ENCODE measurements around the gene KBTBD7. TPM values are rescaled to one million over a fixed set of nuclear protein-coding genes. Genes with fewer than 3 reads are reported as not detected.
A peak's percentile ranks its signal among the peaks of the same experiment; 100 is the strongest.

KBTBD7 gene
- total and polyA plus RNA-seq, 12 donors: 1.6 to 7.6 (median 5.3) TPM

DNA sequence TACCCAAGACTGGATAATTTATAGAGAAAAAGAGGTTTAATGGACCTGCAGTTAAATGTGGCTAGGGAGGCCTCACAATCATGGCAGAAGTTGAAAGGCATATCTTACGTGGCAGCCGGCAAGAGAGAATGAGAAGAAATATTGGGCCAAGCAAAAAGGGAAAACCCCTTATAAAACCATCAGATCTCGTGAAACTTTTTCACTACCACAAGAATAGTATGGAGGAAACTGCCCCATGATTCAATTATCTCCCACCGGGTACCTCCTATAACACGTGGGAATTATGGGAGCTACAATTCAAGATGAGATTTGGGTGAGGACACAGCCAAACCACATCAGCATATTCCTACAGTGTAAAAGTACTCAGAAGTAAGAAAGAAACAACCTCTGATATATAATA is 4.7 kb upstream of the KBTBD7 start:
- H3K9me3 ChIP-seq: no peaks in the 10 kb centered on the region
- no peak overlapping the region for H3K27ac ChIP-seq
- H3K36me3 ChIP-seq: no peaks in the 10 kb centered on the region
- H3K4me1 ChIP-seq: no peaks in the 10 kb centered on the region
- DNase-seq: no peak
- intact Hi-C loops (cut with DNase I): loop anchor here in 5 of 10 donors (5.0 to 10.0 kb wide), 4 partner anchors 64 to 134 kb away; partner anchors contain the start of genes KBTBD6 (in 3 of the 5) and WBP4 (in 1 of the 5)
- no peak overlapping the region for H3K4me3 ChIP-seq
- TF ChIP-seq, protein P1, sequence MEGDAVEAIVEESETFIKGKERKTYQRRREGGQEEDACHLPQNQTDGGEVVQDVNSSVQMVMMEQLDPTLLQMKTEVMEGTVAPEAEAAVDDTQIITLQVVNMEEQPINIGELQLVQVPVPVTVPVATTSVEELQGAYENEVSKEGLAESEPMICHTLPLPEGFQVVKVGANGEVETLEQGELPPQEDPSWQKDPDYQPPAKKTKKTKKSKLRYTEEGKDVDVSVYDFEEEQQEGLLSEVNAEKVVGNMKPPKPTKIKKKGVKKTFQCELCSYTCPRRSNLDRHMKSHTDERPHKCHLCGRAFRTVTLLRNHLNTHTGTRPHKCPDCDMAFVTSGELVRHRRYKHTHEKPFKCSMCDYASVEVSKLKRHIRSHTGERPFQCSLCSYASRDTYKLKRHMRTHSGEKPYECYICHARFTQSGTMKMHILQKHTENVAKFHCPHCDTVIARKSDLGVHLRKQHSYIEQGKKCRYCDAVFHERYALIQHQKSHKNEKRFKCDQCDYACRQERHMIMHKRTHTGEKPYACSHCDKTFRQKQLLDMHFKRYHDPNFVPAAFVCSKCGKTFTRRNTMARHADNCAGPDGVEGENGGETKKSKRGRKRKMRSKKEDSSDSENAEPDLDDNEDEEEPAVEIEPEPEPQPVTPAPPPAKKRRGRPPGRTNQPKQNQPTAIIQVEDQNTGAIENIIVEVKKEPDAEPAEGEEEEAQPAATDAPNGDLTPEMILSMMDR (IDR thresholded peaks at IDR 0.05): no peak
- 79 to 84% methylated on average over 5 of the region's 5 CpGs for WGBS, 2 donors
- no peaks in the 10 kb centered on the region for H3K27me3 ChIP-seq
- ATAC-seq: no peak

DNA sequence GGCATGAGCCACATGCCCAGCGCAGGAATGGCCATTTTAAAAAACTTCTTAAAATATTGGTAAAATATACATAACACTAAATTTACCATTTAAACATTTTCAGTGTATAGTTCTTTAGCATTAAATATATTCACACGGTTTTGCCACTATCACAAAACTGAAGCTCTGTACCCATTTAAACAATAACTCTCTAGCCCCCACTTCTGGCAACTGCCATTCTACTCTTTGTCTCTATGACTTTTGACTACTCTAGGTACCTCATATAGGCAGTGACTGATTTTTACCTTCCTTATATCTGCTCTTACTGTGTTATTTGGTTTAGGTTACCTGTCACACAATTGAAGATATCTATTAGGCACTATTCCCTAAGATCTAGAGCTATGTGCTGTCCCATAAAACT is 2.3 kb upstream of the KBTBD7 start:
- Histone ChIP-seq H3K4me1 (peaks cover 2 to 20% (median 14%) of the 10 kb centered on the region in 9 donors), H3K36me3 (peaks cover 0 to 12% (median 0%) of the 10 kb centered on the region in 9 donors), H3K27ac (no peak overlapping the region), H3K4me3 (no peak overlapping the region), H3K27me3 (no peaks in the 10 kb centered on the region), H3K9me3 (no peaks in the 10 kb centered on the region)
- 77% methylated on average over 2 of the region's 2 CpGs for WGBS, 2 donors
- ATAC-seq (no peak), DNase-seq (no peak)
- TF ChIP-seq, protein P1 (IDR thresholded peaks at IDR 0.05): peak in 2 of 9 donors; percentile 10 to 31
- intact Hi-C loops (cut with DNase I): loop anchor here in 5 of 10 donors (5.0 to 10.0 kb wide), 4 partner anchors 62 to 132 kb away; partner anchors contain the start of genes KBTBD6 (in 3 of the 5) and WBP4 (in 1 of the 5)

DNA sequence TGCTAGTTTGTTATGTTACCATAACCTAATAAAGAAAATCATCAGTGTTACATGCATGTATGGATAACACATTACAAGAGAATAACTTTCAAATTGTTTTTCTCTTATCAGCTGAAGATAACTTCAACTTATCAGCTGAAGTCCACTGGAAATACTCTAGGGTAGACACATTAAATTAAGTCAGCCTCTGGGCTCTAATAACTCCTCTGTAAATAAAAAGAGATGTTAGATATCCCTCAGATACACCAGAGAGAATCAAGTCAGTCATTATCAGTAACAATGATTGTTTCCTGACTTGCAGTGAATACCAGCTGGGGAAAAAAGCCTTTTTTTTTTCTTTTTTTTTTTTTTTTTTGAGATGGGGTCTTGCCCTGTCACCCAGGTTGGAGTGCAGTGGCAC is 1.6 kb upstream of the KBTBD7 start:
- Histone ChIP-seq H3K27me3 (no peaks in the 10 kb centered on the region), H3K4me3 (no peak overlapping the region), H3K36me3 (peaks cover 0 to 12% (median 0%) of the 10 kb centered on the region in 9 donors), H3K27ac (no peak overlapping the region), H3K9me3 (no peaks in the 10 kb centered on the region), H3K4me1 (peaks cover 2 to 27% (median 19%) of the 10 kb centered on the region in 9 donors)
- TF ChIP-seq, protein P1 (IDR thresholded peaks at IDR 0.05): no peak
- ATAC-seq: no peak
- no peak for DNase-seq
- intact Hi-C loops (cut with DNase I): loop anchor here in 5 of 10 donors (5.0 to 10.0 kb wide), 4 partner anchors 61 to 131 kb away; partner anchors contain the start of genes KBTBD6 (in 3 of the 5) and WBP4 (in 1 of the 5)

DNA sequence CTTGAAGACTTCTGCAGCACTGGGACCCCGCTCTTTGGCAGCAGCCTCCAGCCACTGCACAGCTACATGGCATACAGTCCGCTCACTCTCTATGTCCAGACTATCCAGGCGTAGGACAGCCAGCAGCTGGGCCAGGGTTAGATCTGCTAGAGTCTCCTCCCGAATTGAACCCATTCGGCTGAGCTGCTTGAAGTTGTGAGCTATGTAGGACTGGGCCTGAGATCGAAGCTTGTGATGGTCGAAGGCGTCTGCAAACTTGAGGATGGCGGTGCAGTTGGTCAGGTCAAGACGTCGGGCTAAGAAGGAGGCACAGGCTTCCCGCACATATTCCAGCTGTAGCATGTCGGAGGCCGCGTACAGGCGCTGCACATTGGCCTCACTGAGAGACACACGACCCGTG is 900 bp downstream of the KBTBD7 start:
- TF ChIP-seq, protein P1 (IDR thresholded peaks at IDR 0.05): no peak
- peak in 1 of 2 donors; percentile 4 for DNase-seq
- 96 to 97% methylated on average over 18 of the region's 18 CpGs for WGBS, 2 donors
- Histone ChIP-seq H3K4me3 (peak overlapping the region; percentile 39 to 84 (median 68)), H3K27ac (peak overlapping the region in 5 of 10 donors; percentile 79 to 90 (median 88)), H3K9me3 (no peaks in the 10 kb centered on the region), H3K4me1 (peaks cover 2 to 29% (median 19%) of the 10 kb centered on the region in 9 donors), H3K27me3 (no peaks in the 10 kb centered on the region), H3K36me3 (peaks cover 0 to 21% (median 0%) of the 10 kb centered on the region in 9 donors)
- ATAC-seq: no peak
- intact Hi-C loops (cut with DNase I): loop anchor here in 5 of 10 donors (5.0 to 10.0 kb wide), 4 partner anchors 56 to 129 kb away; partner anchors contain the start of genes KBTBD6 (in 1 of the 5) and WBP4 (in 1 of the 5)
